Large intestine (tissue), 3 donors: ENCODE results near the gene WNT11. TPM values are rescaled to one million over a fixed set of nuclear protein-coding genes. Genes with fewer than 3 reads are reported as not detected.

Source experiments
- DNase-seq, 2 donors: peaks; one replicate each; pipeline versions ENCODE4 v3.0.0 to v3.0.0-alpha.2; 2013
- H3K27ac ChIP-seq: one replicate; pipeline ENCODE4 v1.5.1; 2013; ENCODE audit warnings: low read length
- H3K27me3 ChIP-seq: 2 replicates; pipeline ENCODE4 v1.6.1; 2013; ENCODE audit warnings: low read length; ENCODE audit not compliant: control insufficient read depth, insufficient read depth
- H3K36me3 ChIP-seq: 2 replicates; pipeline ENCODE4 v1.6.1; 2013; ENCODE audit warnings: low read length; ENCODE audit not compliant: control insufficient read depth, insufficient read depth
- H3K4me1 ChIP-seq: one replicate; pipeline ENCODE4 v1.6.1; 2013; ENCODE audit warnings: low read length; ENCODE audit not compliant: control insufficient read depth, insufficient read depth
- H3K4me3 ChIP-seq: one replicate; pipeline ENCODE4 v1.5.1; 2013; ENCODE audit warnings: low read length
- H3K9me3 ChIP-seq: one replicate; pipeline ENCODE4 v1.6.1; 2013; ENCODE audit warnings: mild to moderate bottlenecking, low read depth, low read length, moderate library complexity; ENCODE audit not compliant: control insufficient read depth
- WGBS: methylation state at CpG from one replicate; pipeline ENCODE4 v1.1.5; 2013; ENCODE audit warnings: low lambda C conversion rate; ENCODE audit not compliant: insufficient coverage; 5-methylcytosine and 5-hydroxymethylcytosine counted together
- polyA plus RNA-seq: library from polyadenylated mRNA; unstranded; fragments of 120-200 nt; gene quantifications from one replicate; pipeline ENCODE4 v1.2.1, GENCODE V29; 2013

Gene WNT11
- polyA plus RNA-seq, 1 donor = 14.4 TPM

GRCh38 chr11:76209973-76210930 lies 4.0 kb upstream of the WNT11 start:
- peak in 1 of 2 donors; percentile 88 for DNase-seq
- H3K9me3 ChIP-seq = peaks cover 8% of the 10 kb centered on the region
- no CpG with 5 or more reads among the region's 111 CpGs for WGBS
- H3K27me3 ChIP-seq = peaks cover 76% of the 10 kb centered on the region
- H3K36me3 ChIP-seq = no peaks in the 10 kb centered on the region
- H3K4me3 ChIP-seq = peak overlapping the region; percentile 38
- H3K4me1 ChIP-seq = peaks cover 45% of the 10 kb centered on the region
- H3K27ac ChIP-seq = no peak overlapping the region

- Histone ChIP-seq H3K27me3 (peaks cover 84% of the 10 kb centered on the region), H3K4me1 (peaks cover 53% of the 10 kb centered on the region), H3K9me3 (peaks cover 8% of the 10 kb centered on the region), H3K27ac (no peak overlapping the region), H3K36me3 (no peaks in the 10 kb centered on the region), H3K4me3 (peak overlapping the region; percentile 66)
- WGBS = no CpG with 5 or more reads among the region's 61 CpGs
- DNase-seq = peak in 1 of 2 donors; percentile 75
Measured at GRCh38 chr11:76209375-76209972, 3.2 kb upstream of the WNT11 start.

GRCh38 chr11:76208438-76209374 lies 2.4 kb upstream of the WNT11 start:
- peak; percentile 74 to 82 for DNase-seq
- WGBS = no CpG with 5 or more reads among the region's 79 CpGs
- H3K27me3 ChIP-seq = peaks cover 90% of the 10 kb centered on the region
- peaks cover 54% of the 10 kb centered on the region for H3K4me1 ChIP-seq
- no peaks in the 10 kb centered on the region for H3K36me3 ChIP-seq
- H3K27ac ChIP-seq = peak overlapping the region; percentile 17
- peaks cover 8% of the 10 kb centered on the region for H3K9me3 ChIP-seq
- peak overlapping the region; percentile 66 for H3K4me3 ChIP-seq

- Histone ChIP-seq H3K36me3 (no peaks in the 10 kb centered on the region), H3K27ac (no peak overlapping the region), H3K4me3 (peak overlapping the region; percentile 66), H3K4me1 (peaks cover 54% of the 10 kb centered on the region), H3K27me3 (peaks cover 89% of the 10 kb centered on the region), H3K9me3 (peaks cover 8% of the 10 kb centered on the region)
- no CpG with 5 or more reads among the region's 55 CpGs for WGBS
- peak; percentile 79 to 84 for DNase-seq
Measured at GRCh38 chr11:76207642-76208401, 1.5 kb upstream of the WNT11 start.

GRCh38 chr11:76206077-76206326 lies 300 bp downstream of the WNT11 start:
- Histone ChIP-seq H3K36me3 (no peaks in the 10 kb centered on the region), H3K4me3 (peak overlapping the region; percentile 43), H3K27me3 (peaks cover 71% of the 10 kb centered on the region), H3K4me1 (peaks cover 54% of the 10 kb centered on the region), H3K27ac (no peak overlapping the region), H3K9me3 (peaks cover 8% of the 10 kb centered on the region)
- no peak for DNase-seq
- WGBS = no CpG with 5 or more reads among the region's 18 CpGs

- peaks cover 51% of the 10 kb centered on the region for H3K4me1 ChIP-seq
- peaks cover 8% of the 10 kb centered on the region for H3K9me3 ChIP-seq
- H3K4me3 ChIP-seq = peak overlapping the region; percentile 43
- DNase-seq = peak; percentile 42 to 67
- WGBS = no CpG with 5 or more reads among the region's 23 CpGs
- peaks cover 68% of the 10 kb centered on the region for H3K27me3 ChIP-seq
- H3K36me3 ChIP-seq = no peaks in the 10 kb centered on the region
- H3K27ac ChIP-seq = no peak overlapping the region
Measured at GRCh38 chr11:76205252-76206076, 838 bp downstream of the WNT11 start.

- no peak overlapping the region for H3K4me3 ChIP-seq
- no peak for DNase-seq
- 60% methylated on average over 1 of the region's 5 CpGs for WGBS
- peaks cover 3% of the 10 kb centered on the region for H3K9me3 ChIP-seq
- no peak overlapping the region for H3K27ac ChIP-seq
- no peaks in the 10 kb centered on the region for H3K36me3 ChIP-seq
- peaks cover 40% of the 10 kb centered on the region for H3K4me1 ChIP-seq
- H3K27me3 ChIP-seq = peaks cover 55% of the 10 kb centered on the region
Measured at GRCh38 chr11:76203937-76204336, 2.4 kb downstream of the WNT11 start.

GRCh38 chr11:76203131-76203925 lies 3.0 kb downstream of the WNT11 start:
- no peak overlapping the region for H3K27ac ChIP-seq
- H3K4me3 ChIP-seq = no peak overlapping the region
- H3K9me3 ChIP-seq = peaks cover 3% of the 10 kb centered on the region
- H3K36me3 ChIP-seq = no peaks in the 10 kb centered on the region
- WGBS = no CpG with 5 or more reads among the region's 13 CpGs
- H3K4me1 ChIP-seq = peaks cover 35% of the 10 kb centered on the region
- H3K27me3 ChIP-seq = peaks cover 49% of the 10 kb centered on the region
- no peak for DNase-seq
